ENCODE measurements around the gene ZZZ3.
"Not testable (repeated sequence)": the region's sequence is repeated elsewhere in the genome, so short reads cannot be mapped to it uniquely, and the experiment has no call there.

DNA sequence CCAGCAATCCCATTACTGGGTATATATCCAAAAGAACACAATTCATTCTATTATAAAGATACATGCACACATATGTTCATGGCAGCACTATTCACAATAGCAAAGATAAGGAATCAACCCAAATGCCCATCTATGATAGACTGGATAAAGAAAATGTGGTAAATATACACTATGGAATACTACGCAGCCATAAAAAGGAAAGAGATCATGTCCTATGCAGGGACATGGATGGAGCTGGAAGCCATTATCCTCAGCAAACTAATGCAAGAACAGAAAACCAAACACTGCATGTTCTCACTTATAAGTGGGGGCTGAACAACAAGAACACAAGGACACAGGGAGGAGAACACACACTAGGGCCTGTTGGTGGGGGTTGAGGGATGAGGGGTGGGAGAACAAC, 17.2 kb upstream of the ZZZ3 start:
- TF ChIP-seq, protein P1, sequence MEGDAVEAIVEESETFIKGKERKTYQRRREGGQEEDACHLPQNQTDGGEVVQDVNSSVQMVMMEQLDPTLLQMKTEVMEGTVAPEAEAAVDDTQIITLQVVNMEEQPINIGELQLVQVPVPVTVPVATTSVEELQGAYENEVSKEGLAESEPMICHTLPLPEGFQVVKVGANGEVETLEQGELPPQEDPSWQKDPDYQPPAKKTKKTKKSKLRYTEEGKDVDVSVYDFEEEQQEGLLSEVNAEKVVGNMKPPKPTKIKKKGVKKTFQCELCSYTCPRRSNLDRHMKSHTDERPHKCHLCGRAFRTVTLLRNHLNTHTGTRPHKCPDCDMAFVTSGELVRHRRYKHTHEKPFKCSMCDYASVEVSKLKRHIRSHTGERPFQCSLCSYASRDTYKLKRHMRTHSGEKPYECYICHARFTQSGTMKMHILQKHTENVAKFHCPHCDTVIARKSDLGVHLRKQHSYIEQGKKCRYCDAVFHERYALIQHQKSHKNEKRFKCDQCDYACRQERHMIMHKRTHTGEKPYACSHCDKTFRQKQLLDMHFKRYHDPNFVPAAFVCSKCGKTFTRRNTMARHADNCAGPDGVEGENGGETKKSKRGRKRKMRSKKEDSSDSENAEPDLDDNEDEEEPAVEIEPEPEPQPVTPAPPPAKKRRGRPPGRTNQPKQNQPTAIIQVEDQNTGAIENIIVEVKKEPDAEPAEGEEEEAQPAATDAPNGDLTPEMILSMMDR (IDR thresholded peaks at IDR 0.05; ENCODE audit: low read depth, low read length) = not testable (repeated sequence)
- TF ChIP-seq EZH2phosphoT487 (IDR thresholded peaks at IDR 0.05; ENCODE audit: low read depth) = not testable (repeated sequence)
